Epithelial cell of proximal tubule (primary cell): ENCODE measurements around the gene C7orf33. TPM values are rescaled to one million over a fixed set of nuclear protein-coding genes. Genes with fewer than 3 reads are reported as not detected.

Experiments
- DNase-seq: peaks from one replicate; pipeline ENCODE4 v3.0.0-alpha.2; 2011; ENCODE audit warnings: low read depth
- H3K4me3 ChIP-seq: 2 replicates; pipeline ENCODE4 v1.5.1; 2011; ENCODE audit warnings: low read depth, mild to moderate bottlenecking, low read length
- total RNA-seq: library from RNA; depleted of rRNA; stranded (reverse); fragments of >200 nt; gene quantifications from 2 replicates; pipeline ENCODE4 v1.2.3, GENCODE V29; 2015
- TF ChIP-seq, protein P1 (sequence below): conservative IDR thresholded peaks from 2 replicates; pipeline ENCODE4 v1.5.1; 2012; ENCODE audit warnings: low read depth, mild to moderate bottlenecking, low read length

Gene C7orf33
- total RNA-seq, 1 donor from 2014 or later = not detected

GRCh38 chr7:148650232-148650858, 59.8 kb downstream of the C7orf33 start:
- DNase-seq = peak; percentile 47
- TF ChIP-seq, protein P1, sequence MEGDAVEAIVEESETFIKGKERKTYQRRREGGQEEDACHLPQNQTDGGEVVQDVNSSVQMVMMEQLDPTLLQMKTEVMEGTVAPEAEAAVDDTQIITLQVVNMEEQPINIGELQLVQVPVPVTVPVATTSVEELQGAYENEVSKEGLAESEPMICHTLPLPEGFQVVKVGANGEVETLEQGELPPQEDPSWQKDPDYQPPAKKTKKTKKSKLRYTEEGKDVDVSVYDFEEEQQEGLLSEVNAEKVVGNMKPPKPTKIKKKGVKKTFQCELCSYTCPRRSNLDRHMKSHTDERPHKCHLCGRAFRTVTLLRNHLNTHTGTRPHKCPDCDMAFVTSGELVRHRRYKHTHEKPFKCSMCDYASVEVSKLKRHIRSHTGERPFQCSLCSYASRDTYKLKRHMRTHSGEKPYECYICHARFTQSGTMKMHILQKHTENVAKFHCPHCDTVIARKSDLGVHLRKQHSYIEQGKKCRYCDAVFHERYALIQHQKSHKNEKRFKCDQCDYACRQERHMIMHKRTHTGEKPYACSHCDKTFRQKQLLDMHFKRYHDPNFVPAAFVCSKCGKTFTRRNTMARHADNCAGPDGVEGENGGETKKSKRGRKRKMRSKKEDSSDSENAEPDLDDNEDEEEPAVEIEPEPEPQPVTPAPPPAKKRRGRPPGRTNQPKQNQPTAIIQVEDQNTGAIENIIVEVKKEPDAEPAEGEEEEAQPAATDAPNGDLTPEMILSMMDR = no peak

DNA sequence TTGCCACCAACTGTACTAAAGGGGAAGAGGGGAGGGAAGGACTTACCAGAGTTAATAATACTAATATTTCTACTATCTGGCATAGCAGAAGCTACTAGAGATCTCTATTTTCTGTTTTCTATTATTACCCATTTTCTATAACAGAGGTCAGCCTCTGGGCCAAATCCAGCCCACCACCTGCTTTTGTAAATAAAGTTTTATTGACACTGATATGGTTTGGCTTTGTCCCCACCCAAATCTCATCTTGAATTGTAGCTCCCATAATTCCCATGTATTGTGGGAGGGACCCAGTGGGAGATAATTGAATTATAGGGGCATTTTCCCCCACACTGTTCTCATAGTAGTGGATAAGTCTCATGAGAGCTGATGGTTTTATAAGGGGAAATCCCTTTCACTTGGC, 62.2 kb downstream of the C7orf33 start:
- DNase-seq = no peak
- no peak overlapping the region for H3K4me3 ChIP-seq
- TF ChIP-seq, protein P1 = no peak

More at GRCh38 chr7:148650232-148650858, 59.8 kb downstream of the C7orf33 start:
- H3K4me3 ChIP-seq = no peak overlapping the region

- H3K4me3 ChIP-seq = no peak overlapping the region
- TF ChIP-seq, protein P1 = no peak
- no peak for DNase-seq
Measured at GRCh38 chr7:148657929-148658328, 67.4 kb downstream of the C7orf33 start.

GRCh38 chr7:148661471-148661870, 70.9 kb downstream of the C7orf33 start:
- no peak for DNase-seq
- H3K4me3 ChIP-seq = no peak overlapping the region
- TF ChIP-seq, protein P1 = no peak

- DNase-seq = no peak
- H3K4me3 ChIP-seq = no peak overlapping the region
- TF ChIP-seq, protein P1 = no peak
Measured at GRCh38 chr7:148662646-148663045, 72.1 kb downstream of the C7orf33 start.

- H3K4me3 ChIP-seq = no peak overlapping the region
- no peak for DNase-seq
- TF ChIP-seq, protein P1 = no peak
Measured at GRCh38 chr7:148664324-148664723, 73.8 kb downstream of the C7orf33 start.

DNA sequence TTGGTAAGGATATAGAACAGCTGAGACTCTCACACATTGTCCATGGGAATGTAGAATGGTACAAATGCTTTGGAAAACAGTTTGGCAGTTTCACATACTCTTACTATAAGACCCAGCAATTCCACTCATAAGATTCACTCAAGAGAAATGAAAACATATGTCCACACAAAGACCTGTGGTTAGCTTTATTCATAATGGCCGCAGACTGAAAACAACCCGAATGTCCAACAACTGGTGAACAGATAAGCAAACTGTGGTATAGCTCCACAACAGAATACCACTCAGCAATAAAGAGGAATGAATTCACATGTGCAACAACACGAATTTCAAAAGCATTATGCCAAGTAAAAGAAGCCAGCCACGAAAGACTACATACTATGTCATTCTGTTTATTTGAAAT, 74.7 kb downstream of the C7orf33 start:
- DNase-seq = no peak

More for the DNA sequence above, 74.7 kb downstream of the C7orf33 start:
- TF ChIP-seq, protein P1 = no peak
- H3K4me3 ChIP-seq = no peak overlapping the region

Other genes with a start within 250 kb of the C7orf33 start
- 32.5 and 49.9 TPM in 2 replicates for gene CUL1, start 108.1 kb downstream of the C7orf33 start, total RNA-seq